CD4-positive, alpha-beta T cell treated with Interleukin-4 for 4 hours (primary cell): ENCODE results near the gene CCDC88B.

Experiments
- DNase-seq: peaks from one replicate; pipeline ENCODE4 v3.0.0-alpha.2; 2020

Gene CCDC88B

GRCh38 chr11:64339754-64340408, at the start of gene CCDC88B:
Gene CCDC88B (plus strand): TSS chr11:64340204. CDS start chr11:64340267, 63 bp downstream.
- DNase-seq = peak; percentile 87

- no peak for DNase-seq
Measured at GRCh38 chr11:64290352-64291261, 49.4 kb upstream of the CCDC88B start.

DNA sequence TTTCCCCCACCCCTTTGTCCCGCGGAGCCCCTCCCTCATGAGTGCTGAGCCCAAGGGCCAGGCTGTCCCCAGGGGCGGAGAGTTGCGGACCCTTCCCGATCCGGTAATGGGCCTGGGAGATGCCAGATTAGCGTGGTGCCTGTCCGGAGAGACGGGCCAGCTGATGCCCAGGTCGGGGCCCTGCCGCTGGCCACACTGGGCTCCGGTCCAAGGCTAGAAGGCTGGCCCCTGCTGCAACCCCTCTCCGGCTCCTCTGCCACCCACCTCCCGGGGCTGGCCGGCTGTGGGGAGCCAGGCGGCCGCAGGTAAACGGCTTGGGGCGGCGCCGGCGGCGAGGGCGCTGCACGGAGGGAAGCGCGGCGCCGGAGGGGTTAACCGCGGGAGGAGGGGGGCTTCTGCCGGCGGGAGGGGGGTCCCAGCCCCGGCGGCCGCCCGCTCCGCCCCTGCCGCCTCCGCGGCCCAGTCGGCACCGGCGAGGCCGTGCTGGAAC, 48.7 kb upstream of the CCDC88B start, which contains the start of gene KCNK4:
KCNK4 (plus strand) TSS at position 41 of the 490 bp plus-strand sequence. CDS start 1,717 bp downstream, outside the sequence.
- no peak for DNase-seq

GRCh38 chr11:64291752-64292459, 48.1 kb upstream of the CCDC88B start:
- no peak for DNase-seq

GRCh38 chr11:64292460-64293254, 47.3 kb upstream of the CCDC88B start:
- no peak for DNase-seq

GRCh38 chr11:64294774-64295173, 45.2 kb upstream of the CCDC88B start:
- DNase-seq = no peak

- DNase-seq = no peak
Measured at GRCh38 chr11:64295760-64296159, 44.2 kb upstream of the CCDC88B start.

- DNase-seq = no peak
Measured at GRCh38 chr11:64296236-64296635, 43.8 kb upstream of the CCDC88B start.

- DNase-seq = no peak
Measured at GRCh38 chr11:64296830-64297698, 42.9 kb upstream of the CCDC88B start.

DNA sequence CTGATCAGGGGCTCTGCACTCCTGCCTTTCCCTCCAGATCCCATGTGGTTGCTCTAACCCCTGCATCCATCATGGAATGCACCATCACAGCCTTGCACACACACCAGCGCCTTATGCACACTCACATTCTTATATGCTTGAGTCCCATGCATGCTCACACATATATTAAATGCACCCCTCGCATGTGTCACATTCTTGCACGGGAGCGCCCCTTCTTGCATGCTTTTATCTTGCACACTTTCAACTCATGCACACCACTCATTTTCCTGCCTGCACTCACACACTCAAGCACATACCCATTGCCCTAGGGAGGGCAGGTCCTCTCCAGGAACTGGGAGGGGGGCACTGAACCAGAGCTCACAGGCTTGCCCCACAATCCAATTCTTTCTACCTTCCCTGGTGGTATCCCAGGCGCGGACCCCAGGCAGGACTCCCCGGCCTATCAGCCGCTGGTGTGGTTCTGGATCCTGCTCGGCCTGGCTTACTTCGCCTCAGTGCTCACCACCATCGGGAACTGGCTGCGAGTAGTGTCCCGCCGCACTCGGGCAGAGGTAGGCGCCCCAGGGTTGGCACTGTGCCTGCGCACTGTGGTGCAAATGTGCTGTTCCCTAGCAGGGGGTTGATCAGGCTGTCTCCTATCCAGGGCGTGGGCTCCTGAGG, 42.2 kb upstream of the CCDC88B start:
- DNase-seq = no peak

GRCh38 chr11:64298966-64299846, 40.8 kb upstream of the CCDC88B start:
- no peak for DNase-seq

GRCh38 chr11:64299847-64300648, 40.0 kb upstream of the CCDC88B start, which contains the start of gene CATSPERZ:
Gene CATSPERZ (plus strand): TSS chr11:64300358. CDS start chr11:64300411, 53 bp downstream.
- DNase-seq = no peak

- DNase-seq = no peak
Measured at GRCh38 chr11:64303109-64304031, 36.6 kb upstream of the CCDC88B start.

DNA sequence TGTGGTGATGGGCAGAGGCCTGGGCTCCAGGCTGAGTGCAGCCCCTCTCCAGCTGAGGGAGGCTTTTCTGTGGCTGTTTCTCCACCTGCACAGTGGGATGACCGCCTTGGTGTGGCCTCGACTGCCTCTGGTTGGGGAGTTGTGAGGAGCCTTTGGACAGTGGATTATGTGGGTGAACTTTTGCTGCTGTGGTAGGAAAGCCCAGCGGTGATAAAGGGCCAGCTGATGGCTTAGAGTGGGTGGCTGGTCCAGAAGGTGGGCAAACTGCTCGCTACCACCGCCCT, 36.0 kb upstream of the CCDC88B start:
- DNase-seq = no peak

DNA sequence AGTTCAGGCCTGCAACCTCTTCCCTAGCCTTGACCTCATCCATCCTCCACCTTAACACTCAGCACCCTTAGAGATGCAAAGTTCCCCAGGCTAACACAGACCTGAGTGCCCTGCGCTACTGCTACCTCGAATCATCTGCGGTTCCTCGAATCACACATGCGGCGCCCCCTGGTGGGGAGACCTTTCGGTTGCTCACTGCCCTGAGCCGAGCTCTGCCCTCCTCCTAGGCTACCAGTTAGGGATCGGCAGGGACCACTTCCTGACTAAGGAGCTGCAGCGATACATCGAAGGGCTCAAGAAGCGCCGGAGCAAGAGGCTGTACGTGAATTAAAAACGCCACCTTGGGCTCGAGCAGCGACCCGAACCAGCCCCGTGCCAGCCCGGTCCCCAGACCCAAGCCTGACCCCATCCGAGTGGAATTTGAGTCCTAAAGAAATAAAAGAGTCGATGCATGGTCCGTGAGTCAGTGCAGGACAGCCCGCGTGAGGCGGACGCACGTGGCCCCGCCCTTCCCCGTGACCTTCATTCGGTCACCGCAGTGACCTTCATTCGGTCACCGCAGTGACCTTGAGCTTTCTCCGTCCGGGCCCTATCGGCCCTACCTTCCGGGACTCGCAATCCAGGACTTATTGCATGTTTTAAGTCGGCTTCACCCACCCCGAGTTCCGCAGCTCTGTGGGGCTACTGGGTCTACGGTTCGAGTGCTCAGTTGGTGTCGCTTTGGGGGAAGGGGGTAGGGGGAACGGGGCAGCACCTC, 35.5 kb upstream of the CCDC88B start:
- peak; percentile 89 for DNase-seq

DNA sequence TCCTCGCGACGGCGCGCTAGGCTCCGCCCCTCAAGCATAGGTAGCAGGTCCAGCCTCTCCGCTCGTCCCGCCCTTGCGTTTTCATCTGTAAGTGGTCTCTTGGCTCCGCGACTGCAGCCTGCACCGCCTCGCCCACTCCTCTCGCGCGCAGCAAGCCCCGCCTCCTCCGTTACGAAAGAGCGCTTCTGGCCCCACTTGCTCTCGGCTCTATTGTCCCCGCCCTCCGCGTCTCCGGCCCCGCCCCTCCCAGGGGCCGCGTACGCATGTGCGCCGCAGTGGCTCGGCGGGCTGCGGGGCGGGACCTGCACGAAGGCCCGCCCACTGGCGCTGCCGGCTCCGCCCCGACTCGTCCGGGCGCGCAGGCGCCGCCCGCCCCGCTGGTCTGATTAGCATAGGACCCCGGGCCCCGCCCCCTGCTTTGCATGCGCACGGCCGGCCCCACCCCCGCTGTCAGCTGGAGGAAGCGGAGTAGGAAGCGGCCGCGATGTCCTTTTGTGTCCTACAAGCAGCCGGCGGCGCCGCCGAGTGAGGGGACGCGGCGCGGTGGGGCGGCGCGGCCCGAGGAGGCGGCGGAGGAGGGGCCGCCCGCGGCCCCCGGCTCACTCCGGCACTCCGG, 34.8 kb upstream of the CCDC88B start, which contains the start of gene ESRRA:
ESRRA (plus strand) TSS at position 450 of the 616 bp plus-strand sequence. CDS start 1,656 bp downstream, outside the sequence.
- DNase-seq = peak; percentile 98
